HL-60 (cell line): Measurements from ENCODE around the gene CCDC93.
A peak's percentile ranks its signal among the peaks of the same experiment; 100 is the strongest.

Source experiments
- CTCF ChIP-seq: IDR thresholded peaks from one replicate; pipeline ENCODE4 v1.5.1; 2011; ENCODE audit warnings: low read length, control low read depth, inconsistent platforms; ENCODE audit not compliant: insufficient read depth
- GABPA ChIP-seq: IDR thresholded peaks from 2 replicates; pipeline ENCODE4 v1.6.1; 2012; ENCODE audit warnings: low read depth

GRCh38 chr2:118013724-118014491 is at the start of gene CCDC93:
- TF ChIP-seq CTCF (no peak), GABPA (peak; percentile 61; the same call in 1 of the 2 replicates)
